Keratinocyte (primary cell): ENCODE data around the gene SLC27A1. TPM values are rescaled to one million over a fixed set of nuclear protein-coding genes. Genes with fewer than 3 reads are reported as not detected.

ENCODE experiments used
- DNase-seq: peaks from one replicate; pipeline ENCODE4 v3.0.0-alpha.2; 2011; ENCODE audit warnings: low read depth, missing footprints, low spot score
- FAIRE-seq: peaks from 2 replicates; lab custom pipeline; 2011; peaks lifted over from hg19 to GRCh38; lab: Jason Lieb, UNC
- H2AFZ ChIP-seq: 2 replicates; pipeline ENCODE4 v1.6.0; 2012; ENCODE audit warnings: low read length, control low read depth, inconsistent platforms; ENCODE audit not compliant: control insufficient read depth
- H3K27ac ChIP-seq: 2 replicates; pipeline ENCODE4 v1.5.1; 2011; ENCODE audit warnings: low read length; ENCODE audit not compliant: control insufficient read depth, insufficient read depth
- H3K27me3 ChIP-seq: 3 replicates; pipeline ENCODE4 v1.6.0; 2011; ENCODE audit warnings: low read length; ENCODE audit not compliant: control insufficient read depth, insufficient read depth; ENCODE audit errors: extremely low read depth
- H3K36me3 ChIP-seq, 2 experiments: 2 replicates in 1 of 2; 3 replicates in 1 of 2; pipeline ENCODE4 v1.5.1; 2011; ENCODE audit warnings: low read length in 2 of 2, mild to moderate bottlenecking in 1 of 2; ENCODE audit not compliant: control insufficient read depth in 2 of 2, insufficient read depth in 2 of 2; ENCODE audit errors: extremely low read depth in 1 of 2
- H3K4me1 ChIP-seq: 3 replicates; pipeline ENCODE4 v1.5.1; 2011; ENCODE audit warnings: low read length; ENCODE audit not compliant: control insufficient read depth, insufficient read depth; ENCODE audit errors: extremely low read depth
- H3K4me2 ChIP-seq: 3 replicates; pipeline ENCODE4 v1.6.0; 2011; ENCODE audit warnings: low read depth, low read length; ENCODE audit not compliant: control insufficient read depth, insufficient read depth; ENCODE audit errors: extremely low read depth
- H3K4me3 ChIP-seq, 3 experiments: fragments of 200-600 bp in 1 of 3; sonication (generic) in 1 of 3; 2 replicates in 2 of 3; 3 replicates in 1 of 3; pipeline ENCODE4 v1.5.1; 2011 to 2016; ENCODE audit warnings: low read length in 3 of 3, mild to moderate bottlenecking in 3 of 3, control low read depth in 2 of 3, inconsistent platforms in 1 of 3, low read depth in 1 of 3, mixed read lengths in 1 of 3, mixed run types in 1 of 3, moderate library complexity in 1 of 3; ENCODE audit not compliant: control insufficient read depth in 2 of 3, insufficient read depth in 2 of 3; ENCODE audit errors: extremely low read depth in 1 of 3
- H3K79me2 ChIP-seq: 2 replicates; pipeline ENCODE4 v1.6.0; 2012; ENCODE audit warnings: low read length; ENCODE audit not compliant: control insufficient read depth, insufficient read depth
- H3K9ac ChIP-seq: 3 replicates; pipeline ENCODE4 v1.6.0; 2011; ENCODE audit warnings: low read length; ENCODE audit not compliant: control insufficient read depth, insufficient read depth; ENCODE audit errors: extremely low read depth
- H3K9me1 ChIP-seq: 3 replicates; pipeline ENCODE4 v1.6.0; 2011; ENCODE audit warnings: low read length; ENCODE audit not compliant: control insufficient read depth, insufficient read depth; ENCODE audit errors: extremely low read depth
- H3K9me3 ChIP-seq: 2 replicates; pipeline ENCODE4 v1.5.1; 2012; ENCODE audit warnings: low read depth, low read length; ENCODE audit not compliant: control insufficient read depth
- H4K20me1 ChIP-seq: 3 replicates; pipeline ENCODE4 v1.6.0; 2011; ENCODE audit warnings: low read length; ENCODE audit not compliant: control insufficient read depth, insufficient read depth; ENCODE audit errors: extremely low read depth
- EZH2 ChIP-seq: IDR thresholded peaks from one replicate; pipeline ENCODE4 v1.6.1; 2012; ENCODE audit warnings: inconsistent platforms, mild to moderate bottlenecking, low read length, moderate library complexity
- dilution Hi-C: fragments of 300-500 bp; cut with MboI; formaldehyde crosslinking; loops from one replicate; pipeline ENCODE4 v1.7.0; 2020; ENCODE audit warnings: low sequenced_read_pairs; ENCODE audit not compliant: extremely low pct_ligation_motif_present
- polyA plus RNA-seq, 5 experiments: library from polyadenylated mRNA; depleted of rRNA in 3 of 5; stranded (reverse) in 3 of 5; stranded (forward) in 1 of 5; unstranded in 1 of 5; fragments of >200 nt; gene quantifications; 1 replicate in 1 of 5; 2 replicates in 3 of 5; 3 replicates in 1 of 5; pipeline versions ENCODE4 v1.2.1 to v1.2.3, GENCODE V29; 2011 to 2012; ENCODE audit warnings: missing spikeins in 2 of 5, low read depth in 1 of 5, low replicate concordance in 1 of 5
- TF ChIP-seq, protein P1 (sequence below), 3 experiments: IDR thresholded peaks in 1 of 3; conservative IDR thresholded peaks in 1 of 3; optimal IDR thresholded peaks in 1 of 3; 2 replicates in 2 of 3; 3 replicates in 1 of 3; pipeline versions ENCODE3 to v1.5.1; 2011; ENCODE audit warnings: low read length in 3 of 3, mild to moderate bottlenecking in 3 of 3, moderate library complexity in 2 of 3, control low read depth in 1 of 3, inconsistent platforms in 1 of 3; ENCODE audit not compliant: insufficient read depth in 2 of 3; ENCODE audit errors: extremely low read depth in 1 of 3

Gene SLC27A1
- polyA plus RNA-seq, 1 donor (not counting 4 experiments of a cell fraction or from before 2014, with no cell fraction given), result 8.4 TPM

DNA sequence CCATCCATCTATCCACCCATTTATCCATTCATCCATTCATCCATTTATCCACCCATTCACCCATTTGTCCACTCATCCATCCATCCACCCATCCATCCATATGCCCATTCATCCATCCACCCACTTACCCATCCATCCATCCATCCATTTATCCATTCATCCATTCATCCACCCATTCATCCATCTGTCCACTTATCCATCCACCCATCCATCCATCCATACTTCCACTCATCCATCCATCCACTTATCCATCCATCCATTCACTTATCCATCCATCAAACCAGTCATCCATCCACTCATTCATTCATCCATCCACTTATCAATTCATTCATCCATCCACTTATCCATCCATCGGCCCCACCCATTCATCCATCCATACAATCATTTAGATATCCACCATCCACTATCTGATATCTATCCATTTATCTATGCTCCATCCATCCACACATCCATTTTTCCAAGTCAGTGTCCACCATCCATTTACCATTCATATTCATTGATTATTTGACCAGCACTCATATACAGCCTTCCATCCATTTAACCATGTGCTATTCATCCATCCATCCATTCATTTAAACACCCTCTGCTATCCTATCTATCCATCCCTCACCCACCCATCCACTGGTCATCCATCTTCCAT is 24.7 kb upstream of the SLC27A1 start:
- FAIRE-seq, result no peak

DNA sequence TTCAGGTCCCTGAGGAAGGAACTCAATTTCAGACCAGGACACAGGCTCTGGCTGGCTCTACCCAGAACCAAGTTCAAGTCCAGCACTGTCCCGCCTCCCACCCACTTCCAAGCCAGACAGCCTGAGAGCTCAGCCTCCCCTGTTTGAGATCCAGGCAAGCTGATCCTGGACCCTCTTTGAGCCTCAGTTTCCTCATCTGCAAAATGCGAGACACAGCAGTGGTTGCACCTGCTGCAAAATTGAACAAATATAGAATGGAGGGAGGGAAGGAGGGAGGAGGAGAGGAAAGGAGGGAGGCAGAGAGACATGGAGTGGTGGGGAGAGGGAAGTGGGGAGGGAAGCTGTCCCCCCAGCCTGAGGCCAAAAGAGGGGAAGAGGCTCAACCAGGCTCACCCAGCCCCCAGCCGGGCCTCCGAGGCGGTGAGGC is 22.6 kb upstream of the SLC27A1 start:
- peak overlapping the region; percentile 16 for H3K4me2 ChIP-seq
- no peaks in the 10 kb centered on the region for H3K9me1 ChIP-seq
- no peaks in the 10 kb centered on the region for H3K9me3 ChIP-seq
- no peak overlapping the region for H3K4me3 ChIP-seq
- H3K27ac ChIP-seq, result no peak overlapping the region
- H3K36me3 ChIP-seq, result no peaks in the 10 kb centered on the region
- H3K4me1 ChIP-seq, result peaks cover 10% of the 10 kb centered on the region
- H2AFZ ChIP-seq, result no peak overlapping the region
- H3K9ac ChIP-seq, result no peak overlapping the region
- no peak for DNase-seq
- TF ChIP-seq EZH2, result peak; percentile 32
- TF ChIP-seq, protein P1, sequence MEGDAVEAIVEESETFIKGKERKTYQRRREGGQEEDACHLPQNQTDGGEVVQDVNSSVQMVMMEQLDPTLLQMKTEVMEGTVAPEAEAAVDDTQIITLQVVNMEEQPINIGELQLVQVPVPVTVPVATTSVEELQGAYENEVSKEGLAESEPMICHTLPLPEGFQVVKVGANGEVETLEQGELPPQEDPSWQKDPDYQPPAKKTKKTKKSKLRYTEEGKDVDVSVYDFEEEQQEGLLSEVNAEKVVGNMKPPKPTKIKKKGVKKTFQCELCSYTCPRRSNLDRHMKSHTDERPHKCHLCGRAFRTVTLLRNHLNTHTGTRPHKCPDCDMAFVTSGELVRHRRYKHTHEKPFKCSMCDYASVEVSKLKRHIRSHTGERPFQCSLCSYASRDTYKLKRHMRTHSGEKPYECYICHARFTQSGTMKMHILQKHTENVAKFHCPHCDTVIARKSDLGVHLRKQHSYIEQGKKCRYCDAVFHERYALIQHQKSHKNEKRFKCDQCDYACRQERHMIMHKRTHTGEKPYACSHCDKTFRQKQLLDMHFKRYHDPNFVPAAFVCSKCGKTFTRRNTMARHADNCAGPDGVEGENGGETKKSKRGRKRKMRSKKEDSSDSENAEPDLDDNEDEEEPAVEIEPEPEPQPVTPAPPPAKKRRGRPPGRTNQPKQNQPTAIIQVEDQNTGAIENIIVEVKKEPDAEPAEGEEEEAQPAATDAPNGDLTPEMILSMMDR (optimal IDR thresholded peaks at IDR 0.05 in 1 of 3, IDR thresholded peaks at IDR 0.05 in 1 of 3, conservative IDR thresholded peaks at IDR 0.05 in 1 of 3; ENCODE audit: extremely low read depth in 1 of 3, insufficient read depth in 2 of 3, low read length in 3 of 3), result no peak
- peaks cover 12% of the 10 kb centered on the region for H3K27me3 ChIP-seq
- dilution Hi-C loops, result no loop called here
- no peaks in the 10 kb centered on the region for H4K20me1 ChIP-seq
- H3K79me2 ChIP-seq, result no peaks in the 10 kb centered on the region
- FAIRE-seq, result no peak

More for the DNA sequence above, 24.7 kb upstream of the SLC27A1 start:
- TF ChIP-seq, protein P1 (optimal IDR thresholded peaks at IDR 0.05 in 1 of 3, IDR thresholded peaks at IDR 0.05 in 1 of 3, conservative IDR thresholded peaks at IDR 0.05 in 1 of 3; ENCODE audit: extremely low read depth in 1 of 3, insufficient read depth in 2 of 3, low read length in 3 of 3), result no peak
- TF ChIP-seq EZH2, result no peak
- H3K4me2 ChIP-seq, result no peak overlapping the region
- no peaks in the 10 kb centered on the region for H4K20me1 ChIP-seq
- no peaks in the 10 kb centered on the region for H3K9me3 ChIP-seq
- H3K27ac ChIP-seq, result no peak overlapping the region
- peaks cover 12% of the 10 kb centered on the region for H3K27me3 ChIP-seq
- no peak overlapping the region for H3K9ac ChIP-seq
- H3K9me1 ChIP-seq, result no peaks in the 10 kb centered on the region
- DNase-seq, result no peak
- dilution Hi-C loops, result no loop called here
- H3K4me3 ChIP-seq, result no peak overlapping the region
- H2AFZ ChIP-seq, result no peak overlapping the region
- no peaks in the 10 kb centered on the region for H3K36me3 ChIP-seq
- H3K79me2 ChIP-seq, result no peaks in the 10 kb centered on the region
- peaks cover 12% of the 10 kb centered on the region for H3K4me1 ChIP-seq
